GM10266 (cell line): ENCODE measurements around the gene PSMC5.
A peak's percentile ranks its signal among the peaks of the same experiment; 100 is the strongest.
"Not testable (repeated sequence)": the region's sequence is repeated elsewhere in the genome, so short reads cannot be mapped to it uniquely, and the experiment has no call there.

Source experiments
- DNase-seq: peaks from one replicate; pipeline ENCODE4 v3.0.0; 2012; ENCODE audit errors: extremely low spot score
- CTCF ChIP-seq: IDR thresholded peaks from 2 replicates; pipeline ENCODE4 v1.5.1; 2012; ENCODE audit warnings: mild to moderate bottlenecking, low read depth; ENCODE audit not compliant: control insufficient read depth, insufficient read depth; ENCODE audit errors: missing control alignments

PSMC5 gene

DNA sequence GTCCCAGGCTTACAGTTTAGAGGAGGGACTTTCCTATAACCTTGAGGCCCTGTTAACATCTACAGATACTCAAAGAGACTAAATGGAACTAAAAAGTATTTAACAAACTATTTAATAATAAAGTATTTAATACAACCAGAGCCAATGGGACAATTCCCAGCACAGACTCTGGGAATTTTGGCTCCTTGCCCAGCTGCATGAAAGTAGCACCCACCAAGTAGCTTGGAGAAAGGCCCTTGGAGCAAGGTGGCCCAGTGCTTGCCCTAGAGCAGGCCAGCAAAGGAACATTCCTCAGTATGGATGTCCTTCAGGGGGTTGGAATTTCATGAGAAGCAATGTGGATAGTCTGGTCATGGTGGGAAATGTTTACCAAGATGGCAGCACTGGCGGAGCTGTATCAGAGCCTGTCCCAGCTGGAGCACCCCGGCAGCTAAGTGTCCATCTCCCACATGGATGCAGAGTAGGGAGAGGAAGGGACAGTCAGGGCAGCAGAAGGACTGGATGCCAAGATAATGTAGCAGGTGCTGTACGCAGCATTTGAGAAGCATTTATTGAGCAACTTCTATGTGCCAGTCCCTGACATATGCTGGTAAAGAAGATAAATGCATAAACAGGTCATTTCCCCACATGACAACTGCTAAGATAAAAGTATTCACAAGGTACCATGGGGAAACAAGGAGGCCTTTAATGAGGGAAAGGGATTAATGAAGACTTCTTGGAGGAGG is 20.5 kb downstream of the PSMC5 start:
- no peak for DNase-seq
- TF ChIP-seq CTCF = no peak

DNA sequence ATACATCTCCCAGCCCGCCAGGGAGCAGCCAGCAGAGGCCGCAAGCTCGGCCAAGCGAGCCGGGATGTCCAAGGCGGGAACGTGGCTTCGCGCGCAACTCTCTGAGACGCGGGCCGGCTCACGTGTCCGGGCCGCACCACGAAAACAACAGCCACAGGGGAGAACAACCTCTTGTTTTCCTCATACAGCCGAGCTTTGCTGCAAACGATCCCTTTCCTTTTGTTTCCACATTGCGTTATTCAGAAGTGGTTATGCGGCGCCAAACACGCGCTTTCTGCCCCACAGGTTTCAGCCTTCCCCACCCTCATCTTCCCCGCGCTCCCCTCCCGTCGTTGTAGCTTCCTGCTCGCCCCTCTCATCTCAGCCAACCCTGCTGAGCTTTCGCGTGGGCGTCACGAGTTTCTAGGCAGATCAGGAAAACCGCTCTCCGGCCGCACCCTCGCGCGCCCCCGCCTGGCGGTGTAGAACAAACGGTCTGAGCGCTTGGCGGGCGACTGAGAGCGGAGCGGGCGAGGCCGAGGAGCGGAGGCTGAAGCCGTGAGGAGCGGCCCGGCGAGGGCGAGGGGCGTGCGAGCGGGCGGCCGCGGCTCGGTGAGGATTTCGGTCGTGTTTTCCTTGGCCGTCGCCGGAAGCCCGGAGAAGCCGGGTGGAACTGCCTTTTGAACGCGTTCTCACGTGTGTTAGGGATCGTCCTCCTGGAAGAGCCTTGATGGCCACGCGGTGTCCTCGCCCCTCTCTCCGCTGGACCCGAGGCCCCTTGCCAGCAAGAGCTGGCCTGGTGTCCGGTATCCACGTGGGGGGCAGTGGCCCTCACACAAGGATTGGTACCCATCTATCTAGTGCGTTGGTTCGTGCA is 21.8 kb downstream of the PSMC5 start:
- peak; percentile 96 for DNase-seq
- peak; percentile 90 for TF ChIP-seq CTCF

- no peak for DNase-seq
- no peak for TF ChIP-seq CTCF
These were observed 23.2 kb downstream of the PSMC5 start for GRCh38 chr17:63850401-63850800.

- TF ChIP-seq CTCF = no peak
- no peak for DNase-seq
These were observed 26.0 kb downstream of the PSMC5 start for GRCh38 chr17:63853260-63853659.

DNA sequence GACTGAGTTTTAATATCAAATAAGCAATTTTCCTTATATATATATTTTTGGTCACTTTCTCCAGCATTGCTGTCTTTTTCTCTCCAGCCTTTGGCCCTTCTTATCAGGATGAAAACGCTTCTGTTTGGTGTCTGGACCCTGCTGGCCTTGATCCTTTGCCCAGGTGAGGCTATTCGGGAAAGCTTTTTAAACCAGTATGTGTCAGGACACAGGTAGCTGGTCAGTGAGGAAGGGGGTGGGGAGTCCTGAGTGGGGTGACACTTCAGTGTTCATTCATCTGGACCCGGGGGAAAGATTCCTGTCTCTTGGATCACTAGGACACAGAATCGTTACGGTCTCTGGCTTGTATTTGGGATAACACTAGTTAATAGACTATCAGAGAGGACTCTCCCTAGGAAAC is 27.5 kb downstream of the PSMC5 start:
- TF ChIP-seq CTCF = no peak
- DNase-seq = no peak

DNA sequence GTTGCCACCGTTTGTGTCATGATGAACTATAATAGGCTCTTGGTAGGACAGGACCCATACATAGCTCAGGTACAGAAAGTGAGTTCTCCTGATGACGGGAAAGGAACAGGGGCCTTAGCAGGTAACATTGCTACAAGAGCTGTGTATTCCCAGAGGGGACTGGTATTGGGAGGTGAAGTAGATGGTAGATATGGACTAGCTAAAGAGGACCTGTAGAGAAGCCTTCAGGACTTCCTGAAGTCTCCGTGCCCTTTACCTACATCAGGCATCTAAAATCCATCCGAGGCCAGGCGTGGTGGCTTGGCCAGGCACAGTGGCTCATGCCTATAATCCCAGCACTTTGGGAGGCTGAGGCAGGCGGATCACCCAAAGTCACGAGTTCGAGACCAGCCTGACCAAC is 28.0 kb downstream of the PSMC5 start:
- TF ChIP-seq CTCF = no peak
- DNase-seq = no peak

DNA sequence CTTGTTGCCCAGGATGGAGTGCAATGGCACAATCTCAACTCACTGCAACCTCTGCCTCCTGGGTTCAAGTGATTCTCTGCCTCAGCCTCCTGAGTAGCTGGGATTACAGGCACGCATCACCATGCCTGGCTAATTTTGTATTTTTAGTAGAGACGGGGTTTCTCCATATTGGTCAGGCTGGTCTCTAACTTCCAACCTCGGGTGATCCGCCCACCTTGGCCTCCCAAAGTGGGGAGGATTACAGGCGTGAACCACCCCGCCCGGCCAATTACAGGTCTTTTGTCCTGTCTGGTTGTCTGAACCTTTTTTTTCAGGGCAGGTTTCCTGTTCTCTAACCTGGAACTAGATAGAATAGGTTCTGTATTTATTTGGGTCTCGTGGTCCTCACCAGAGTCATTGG is 29.2 kb downstream of the PSMC5 start:
- not testable (repeated sequence) for DNase-seq
